Measurements from ENCODE around the gene DMRT3.

The DMRT3 gene, protein sequence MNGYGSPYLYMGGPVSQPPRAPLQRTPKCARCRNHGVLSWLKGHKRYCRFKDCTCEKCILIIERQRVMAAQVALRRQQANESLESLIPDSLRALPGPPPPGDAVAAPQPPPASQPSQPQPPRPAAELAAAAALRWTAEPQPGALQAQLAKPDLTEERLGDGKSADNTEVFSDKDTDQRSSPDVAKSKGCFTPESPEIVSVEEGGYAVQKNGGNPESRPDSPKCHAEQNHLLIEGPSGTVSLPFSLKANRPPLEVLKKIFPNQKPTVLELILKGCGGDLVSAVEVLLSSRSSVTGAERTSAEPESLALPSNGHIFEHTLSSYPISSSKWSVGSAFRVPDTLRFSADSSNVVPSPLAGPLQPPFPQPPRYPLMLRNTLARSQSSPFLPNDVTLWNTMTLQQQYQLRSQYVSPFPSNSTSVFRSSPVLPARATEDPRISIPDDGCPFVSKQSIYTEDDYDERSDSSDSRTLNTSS

DNA sequence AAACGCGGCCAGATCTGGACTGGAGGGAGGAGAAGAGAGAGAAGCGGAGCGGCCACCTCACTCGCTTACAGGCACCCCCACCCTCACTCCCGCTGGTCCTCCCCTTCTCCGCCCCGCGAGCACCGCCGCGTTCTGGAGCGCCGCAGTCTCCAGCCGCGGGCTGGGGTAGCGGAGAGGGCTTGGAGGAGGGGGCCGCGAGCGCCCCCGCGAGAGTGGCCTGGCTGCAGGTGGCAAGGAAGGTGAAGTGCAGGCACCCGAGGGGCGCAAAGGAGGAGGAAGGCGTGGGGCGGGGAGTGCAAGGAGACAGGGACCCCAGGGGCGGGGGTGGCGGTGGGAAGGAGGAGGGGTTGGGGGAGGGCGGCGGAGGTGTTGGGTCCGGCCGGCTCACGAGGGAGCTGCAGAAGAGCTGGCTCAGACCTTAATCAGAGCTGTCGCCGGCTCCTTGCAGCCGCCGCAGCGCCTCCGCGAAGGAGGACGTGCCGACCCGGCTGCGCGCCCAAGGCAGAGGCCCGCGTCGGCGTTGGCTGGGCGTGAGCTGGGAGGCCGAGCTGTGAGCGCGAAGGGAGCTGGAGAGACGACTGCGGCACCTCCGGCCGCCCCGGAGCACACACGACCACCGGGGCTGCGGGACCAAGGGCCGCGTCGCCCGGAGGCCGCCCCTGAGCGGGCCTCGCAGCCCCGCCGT, at the start of gene DMRT3:
Gene DMRT3 (plus strand): TSS at position 398 of the 685 bp plus-strand sequence. CDS start 347 bp downstream, outside the sequence.
- peak in 1 of 58 donors; percentile 5 for DNase-seq

DNA sequence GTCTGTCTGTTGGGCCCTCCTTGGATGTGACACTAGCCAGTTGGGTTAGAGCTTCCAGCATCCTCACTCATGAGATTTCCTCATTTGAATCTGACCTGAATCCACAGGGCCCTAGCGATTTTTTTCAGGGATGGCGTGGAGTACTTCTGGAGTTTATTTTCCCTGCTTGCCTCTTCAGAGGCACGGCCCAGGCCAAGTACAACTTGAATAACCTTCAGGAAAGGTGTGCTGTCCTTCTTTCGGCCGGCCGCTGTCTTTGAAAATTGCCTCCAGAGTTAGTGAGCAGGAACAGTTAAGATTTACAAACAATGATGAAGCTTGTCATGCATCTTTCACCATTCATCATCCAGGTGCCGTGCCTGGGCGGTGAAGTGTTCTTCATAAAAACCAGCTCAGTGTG, 49.5 kb upstream of the DMRT3 start:
- DNase-seq, result no peak

DNA sequence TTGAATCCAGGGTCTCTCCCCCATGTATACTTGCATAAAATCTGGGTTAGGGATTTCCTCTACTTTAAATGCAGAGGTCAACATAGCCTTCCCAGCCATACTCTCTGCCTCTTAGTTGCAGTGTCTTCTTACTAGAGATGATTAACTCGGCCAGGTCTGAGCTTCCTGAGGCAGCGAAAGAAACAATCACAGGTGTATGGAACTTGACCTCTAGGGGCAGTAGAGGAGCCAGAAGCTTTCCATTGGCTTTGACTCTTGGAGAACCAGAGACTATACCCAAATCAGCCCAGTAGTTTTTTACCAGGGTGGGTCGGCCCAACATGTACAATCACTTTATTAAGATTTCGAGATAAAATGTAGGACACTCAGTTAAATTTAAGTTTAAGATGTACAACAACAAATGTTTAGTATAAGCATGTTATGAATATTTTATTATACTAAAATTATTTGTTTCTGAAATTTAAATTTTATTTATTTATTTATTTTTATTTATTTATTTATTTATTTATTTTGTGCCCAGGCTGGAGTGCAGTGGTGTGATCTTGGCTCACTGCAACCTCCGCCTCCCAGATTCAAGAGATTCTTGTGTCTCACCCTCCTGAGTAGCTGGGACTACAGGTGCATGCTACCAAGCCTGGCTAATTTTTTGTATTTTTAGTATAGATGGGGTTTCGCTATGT, 48.0 kb upstream of the DMRT3 start:
- DNase-seq, result no peak

DNA sequence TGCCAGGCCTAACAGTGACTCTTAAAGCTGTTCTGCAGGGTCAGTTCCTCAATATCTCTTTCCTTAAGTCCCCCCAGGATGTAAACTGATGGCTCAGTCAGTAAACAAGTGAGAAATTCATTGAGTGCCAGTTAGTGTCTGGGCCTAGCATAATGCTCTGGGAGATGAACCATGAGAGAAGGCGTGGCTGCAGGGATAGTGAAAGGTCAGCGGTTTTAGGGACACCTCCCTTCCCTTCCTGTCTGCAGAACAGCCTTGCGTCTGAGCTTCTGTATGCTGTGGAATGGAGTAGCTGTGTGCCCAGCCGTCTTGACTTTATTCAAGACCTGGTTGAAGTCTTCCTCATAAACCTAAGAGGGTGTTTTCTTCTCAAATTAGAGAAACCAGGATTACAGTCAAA, 46.7 kb upstream of the DMRT3 start:
- DNase-seq, result no peak

DNA sequence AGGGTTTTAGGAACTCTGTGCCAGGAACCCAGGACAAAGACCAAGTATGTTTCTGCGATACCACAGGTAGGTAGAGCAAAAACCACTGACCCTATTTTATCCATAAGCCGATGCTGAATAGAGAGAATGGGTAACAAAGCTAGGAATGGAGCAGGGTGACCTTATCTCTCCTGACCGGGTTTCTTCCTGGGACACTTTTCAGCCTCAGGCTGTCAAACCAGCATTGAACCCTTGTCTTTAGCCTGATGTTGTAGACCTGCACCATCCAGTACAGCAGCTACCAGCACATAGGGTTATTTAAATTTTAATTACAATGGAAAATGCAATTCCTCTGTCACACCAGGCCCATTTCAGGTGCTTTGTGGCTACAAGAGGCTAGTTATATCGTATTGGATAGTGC, 43.1 kb upstream of the DMRT3 start:
- no peak for DNase-seq

DNA sequence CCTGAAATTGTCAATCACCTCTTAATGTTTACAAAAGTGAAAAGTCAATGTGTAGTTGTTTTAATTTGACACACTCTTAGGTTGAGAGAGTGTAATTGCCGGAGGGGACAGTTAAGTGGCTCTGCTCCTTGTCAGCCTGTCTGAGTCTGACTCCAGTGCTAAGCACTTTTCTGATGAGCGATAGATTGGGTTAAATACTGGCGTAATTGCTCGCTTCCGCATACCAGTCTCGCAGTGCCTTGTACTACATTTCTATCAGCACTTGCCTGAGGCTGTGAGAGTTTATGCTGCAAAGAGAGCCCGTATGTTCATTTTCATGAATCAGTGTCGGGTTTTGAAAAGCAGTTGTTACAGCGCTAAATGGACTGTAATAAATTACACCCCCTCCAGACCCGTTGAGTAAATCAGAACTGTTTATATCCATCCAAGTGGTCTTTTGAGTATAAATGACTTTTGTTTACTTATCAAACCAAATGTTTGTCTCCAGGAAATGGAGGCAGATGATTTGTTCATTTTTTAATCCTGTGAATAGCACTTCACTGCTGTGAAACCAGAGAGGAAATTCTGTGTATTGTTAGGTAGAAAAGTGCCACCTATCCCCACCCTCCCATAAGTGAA, 41.0 kb upstream of the DMRT3 start:
- DNase-seq, result no peak

DNA sequence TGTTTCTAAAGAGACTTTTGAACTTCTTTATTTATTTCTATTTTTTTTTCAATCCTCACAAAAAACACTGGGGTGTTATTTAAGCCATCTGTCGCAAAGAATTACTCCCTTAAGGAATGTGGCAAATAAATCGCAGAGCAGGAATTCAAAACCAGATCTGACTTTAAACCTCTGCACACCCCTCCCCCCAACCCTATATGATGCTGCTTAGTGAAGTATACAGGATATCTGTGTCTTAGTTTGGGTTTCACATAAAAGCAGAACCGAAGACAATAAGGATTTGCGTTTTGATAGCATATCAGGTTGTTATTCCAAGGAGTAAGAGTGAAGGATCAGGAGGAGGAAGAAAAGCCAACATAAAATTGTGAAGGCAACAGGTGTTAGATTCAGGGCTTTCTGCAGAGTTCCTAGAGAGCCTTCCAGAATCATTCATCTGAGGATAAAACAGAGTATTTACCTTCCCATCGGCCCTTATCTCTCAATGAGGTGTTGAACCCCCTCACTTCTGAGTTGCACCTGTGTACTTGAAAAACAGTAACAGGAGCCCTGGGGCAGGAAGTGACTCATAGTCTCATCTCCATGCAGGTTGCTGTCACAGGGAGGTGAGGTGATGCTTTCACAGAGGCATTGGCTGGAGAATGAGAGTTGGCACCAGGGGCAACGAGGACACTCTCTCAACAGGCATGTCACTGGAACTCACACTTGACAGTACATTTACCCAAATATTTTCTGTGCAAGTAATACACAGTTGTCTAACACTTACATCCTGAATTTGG, 33.5 kb upstream of the DMRT3 start:
- DNase-seq, result no peak

DNA sequence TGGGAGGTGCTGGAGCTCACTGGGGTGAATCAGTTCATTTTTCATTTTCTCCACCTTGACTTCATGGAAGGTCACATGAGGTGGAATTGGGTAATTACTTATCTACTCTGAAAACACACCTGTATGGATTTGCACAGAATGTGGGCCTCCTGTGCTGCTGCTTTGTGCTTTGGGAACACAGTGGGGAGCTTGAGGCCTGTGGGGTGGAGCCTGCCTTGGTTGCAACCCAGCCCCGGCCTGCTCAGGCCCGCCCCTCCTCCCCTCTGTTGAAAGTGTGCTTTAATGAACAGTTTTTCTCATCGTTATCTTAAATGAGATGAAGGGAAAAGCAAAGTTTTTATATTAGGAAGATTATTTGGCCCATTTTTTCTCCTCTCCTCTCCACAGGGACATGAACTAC, 28.5 kb upstream of the DMRT3 start:
- DNase-seq, result no peak

DNA sequence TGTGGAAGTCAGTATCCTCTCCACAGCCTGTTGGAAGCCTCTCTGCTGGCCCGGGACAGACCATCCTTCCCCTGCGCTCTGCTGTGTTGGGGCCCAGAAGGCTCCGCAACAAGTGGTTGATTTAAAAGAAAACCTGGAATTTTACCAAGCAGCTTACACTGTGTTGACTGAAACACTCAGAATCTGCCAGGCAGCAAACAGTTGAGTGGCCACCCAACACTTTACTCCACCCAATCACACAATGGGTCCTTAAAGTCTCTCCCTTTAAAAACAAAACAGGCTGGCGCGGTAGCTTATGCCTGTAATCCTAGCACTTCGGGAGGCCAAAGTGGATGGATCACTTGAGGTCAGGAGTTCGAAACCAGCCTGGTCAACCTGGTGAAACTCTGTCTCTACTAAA, 28.0 kb upstream of the DMRT3 start:
- no peak for DNase-seq

DNA sequence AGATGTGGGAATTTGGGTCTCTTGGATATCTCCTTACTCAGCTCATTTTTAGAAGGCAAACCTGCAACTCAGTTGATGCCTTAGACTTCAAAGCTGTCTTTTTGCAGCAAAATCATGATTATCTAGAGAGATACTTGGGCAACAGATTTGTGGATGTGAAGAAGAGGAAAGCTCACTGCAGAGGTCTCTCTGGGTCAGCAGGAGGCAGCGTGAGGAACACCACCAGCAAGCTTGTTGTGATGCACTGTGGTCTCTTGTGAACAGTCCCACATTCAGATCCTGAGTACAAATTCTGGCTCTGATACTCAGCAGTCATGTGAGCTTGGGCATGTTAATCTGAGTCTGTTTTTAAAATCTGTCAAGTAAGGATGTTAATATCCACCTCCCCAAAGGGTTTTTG, 26.3 kb upstream of the DMRT3 start:
- no peak for DNase-seq

DNA sequence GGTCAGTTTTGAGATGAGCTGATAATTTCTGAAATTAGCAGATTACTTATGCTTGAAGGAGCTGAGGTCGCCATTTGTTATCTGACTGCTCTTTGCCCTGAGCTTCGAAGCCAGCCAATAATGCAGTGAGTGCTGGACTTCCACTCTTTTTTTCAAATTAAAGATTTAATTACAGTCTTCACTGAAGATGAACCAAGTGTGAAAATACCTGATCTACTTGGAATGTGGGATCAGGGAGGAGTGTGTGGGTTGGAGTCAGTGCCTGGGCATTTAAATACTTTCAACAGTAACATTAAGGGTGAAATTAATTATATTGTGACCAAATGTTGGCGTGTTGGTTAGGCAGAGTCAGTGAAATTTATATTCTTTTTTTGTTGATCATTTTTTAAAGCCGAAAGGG, 23.9 kb upstream of the DMRT3 start:
- DNase-seq, result no peak

DNA sequence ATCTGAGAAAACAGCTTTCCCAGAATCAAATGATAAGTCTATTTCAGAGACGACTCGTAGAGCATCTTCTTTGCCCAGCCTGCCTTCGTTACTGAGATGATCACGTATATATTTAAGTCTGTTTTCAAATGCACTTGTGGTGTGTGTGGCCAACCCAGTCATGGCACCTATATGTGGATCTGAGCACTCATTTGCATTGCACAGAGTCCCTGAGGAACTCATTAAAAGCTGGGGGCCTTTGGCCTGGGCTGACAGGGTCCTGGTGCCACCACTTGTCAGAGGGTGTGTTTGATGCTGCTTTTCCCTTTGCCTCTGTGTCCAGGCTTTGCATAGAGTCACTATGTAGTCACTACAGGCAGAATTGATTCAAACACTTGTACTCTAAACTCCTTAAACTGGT, 17.4 kb upstream of the DMRT3 start:
- DNase-seq, result no peak

DNA sequence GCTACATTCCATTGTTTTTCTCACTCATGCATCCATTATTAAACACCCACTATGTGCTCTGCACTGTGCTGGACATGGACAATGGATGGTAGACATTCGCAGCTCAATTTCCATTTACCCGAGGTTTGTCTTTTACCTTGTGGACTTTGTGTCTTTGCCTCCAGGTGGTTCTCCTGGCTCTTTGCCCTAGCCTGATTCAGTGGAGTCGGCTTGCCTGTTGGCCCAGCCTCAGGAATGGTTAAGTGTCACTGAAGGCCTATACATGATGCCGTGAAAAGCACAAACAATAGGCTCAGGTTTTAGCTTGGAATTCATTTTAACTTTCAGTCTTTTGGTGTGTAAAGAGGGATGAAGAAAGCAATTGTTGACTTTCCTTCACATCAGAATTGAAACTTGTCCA, 16.5 kb upstream of the DMRT3 start:
- DNase-seq, result no peak

DNA sequence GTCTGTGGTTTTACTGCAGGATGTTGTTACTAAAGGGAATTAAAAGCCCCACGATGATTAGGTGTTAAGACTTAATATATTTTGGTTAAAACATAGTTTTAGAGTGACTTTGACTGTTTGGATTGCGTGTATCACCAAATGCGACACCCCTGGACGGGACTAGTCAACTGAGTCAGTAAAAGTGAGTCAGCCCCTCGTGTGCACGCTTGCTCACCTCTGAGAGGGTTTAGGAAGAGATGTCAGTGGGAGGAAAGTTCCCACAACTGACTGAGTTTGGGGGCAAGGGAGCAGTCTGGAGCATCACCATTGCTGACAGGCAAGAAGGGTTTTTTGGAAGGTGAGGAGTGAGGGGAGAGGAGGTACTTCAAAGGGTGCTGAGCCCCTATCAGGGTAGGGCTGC, 14.4 kb upstream of the DMRT3 start:
- no peak for DNase-seq

DNA sequence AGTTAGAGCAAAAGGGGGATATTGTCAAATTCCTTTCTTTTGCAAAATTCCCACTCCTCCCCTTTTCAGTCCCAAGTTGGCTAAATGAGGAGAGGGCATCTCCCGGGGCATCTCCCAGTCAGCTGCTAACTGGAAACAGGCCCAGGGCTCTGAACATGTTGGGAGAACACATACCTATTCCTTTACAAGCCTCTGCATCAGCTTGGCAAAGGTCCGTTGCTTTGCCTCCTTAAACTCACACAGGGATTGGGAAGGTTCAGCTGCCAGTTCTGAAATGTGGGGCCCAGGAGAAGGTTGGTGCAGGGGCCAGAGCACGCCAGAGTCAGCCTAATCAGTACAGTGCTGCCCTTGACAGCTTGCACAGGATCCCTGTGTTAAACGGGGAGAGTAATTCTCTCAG, 11.0 kb upstream of the DMRT3 start:
- DNase-seq, result no peak

DNA sequence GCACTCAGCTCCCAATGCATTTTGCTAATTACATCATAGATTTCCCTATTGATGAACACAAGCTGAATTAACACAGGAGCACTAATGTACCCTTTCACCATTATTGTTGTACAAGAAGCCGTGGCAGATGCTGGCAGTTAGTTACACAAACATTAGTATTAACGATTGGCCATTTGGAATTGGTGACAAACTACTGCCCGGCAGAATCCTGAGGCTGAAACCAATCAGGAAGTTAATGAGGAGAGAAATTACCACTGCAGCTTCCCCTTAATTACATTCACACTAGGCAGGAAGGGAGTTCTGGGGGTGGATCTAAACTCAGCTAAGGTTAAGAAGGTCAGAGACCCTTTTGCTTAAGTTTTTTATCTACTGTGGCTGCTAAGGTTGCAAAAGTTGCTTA, 9.6 kb upstream of the DMRT3 start:
- DNase-seq, result no peak

DNA sequence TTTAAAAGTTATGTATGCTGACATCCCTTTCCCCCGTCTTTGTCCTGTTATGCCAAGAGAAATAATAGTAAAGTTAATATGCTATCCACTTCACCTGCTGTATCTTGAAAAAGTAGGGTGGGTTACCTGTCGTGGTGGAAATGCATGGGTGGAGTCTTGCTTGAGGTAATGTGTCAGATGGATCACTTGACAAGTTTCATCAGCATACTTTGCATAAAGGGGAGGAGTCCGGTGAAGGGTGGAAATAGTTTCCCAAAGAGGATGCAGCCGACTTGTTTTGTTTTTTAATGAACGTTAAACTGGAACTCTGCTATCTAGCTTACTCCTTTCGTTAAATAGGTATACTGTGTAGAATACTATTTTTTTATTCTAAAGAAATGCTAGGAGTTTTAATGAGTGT, 9.0 kb upstream of the DMRT3 start:
- no peak for DNase-seq

DNA sequence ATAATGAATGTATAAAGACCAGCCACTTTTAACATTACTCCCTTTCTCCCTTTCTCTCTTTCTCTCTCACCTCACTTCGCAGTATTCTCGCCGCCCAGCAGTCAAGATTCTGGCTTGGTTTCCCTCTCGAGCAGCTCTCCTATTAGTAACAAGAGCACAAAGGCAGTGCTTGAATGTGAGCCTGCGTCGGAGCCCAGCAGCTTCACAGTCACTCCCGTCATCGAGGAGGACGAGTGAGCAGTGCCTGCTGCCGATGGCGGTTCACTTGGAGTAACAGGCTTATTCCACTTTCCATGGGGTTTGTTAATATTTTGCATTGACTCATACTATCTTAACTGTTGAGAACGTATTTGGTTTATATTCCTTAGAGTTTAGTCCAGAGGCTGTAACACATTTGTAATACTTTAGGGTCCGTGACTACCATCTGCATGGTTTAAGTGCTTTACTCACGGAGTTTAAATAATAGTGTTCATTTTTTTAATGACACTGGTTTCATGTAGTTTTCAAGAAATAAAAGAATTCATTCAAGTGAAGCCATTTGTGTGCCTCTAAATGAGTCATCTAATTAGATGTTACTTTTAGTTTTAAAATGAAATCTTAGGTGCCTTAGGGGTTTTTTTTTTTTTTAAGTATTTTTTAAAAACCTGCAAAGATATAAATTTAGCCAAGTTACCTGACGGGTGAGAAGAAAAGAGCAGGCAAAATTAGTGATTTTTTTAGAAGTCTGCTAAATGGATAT, 8.4 kb upstream of the DMRT3 start:
- no peak for DNase-seq

DNA sequence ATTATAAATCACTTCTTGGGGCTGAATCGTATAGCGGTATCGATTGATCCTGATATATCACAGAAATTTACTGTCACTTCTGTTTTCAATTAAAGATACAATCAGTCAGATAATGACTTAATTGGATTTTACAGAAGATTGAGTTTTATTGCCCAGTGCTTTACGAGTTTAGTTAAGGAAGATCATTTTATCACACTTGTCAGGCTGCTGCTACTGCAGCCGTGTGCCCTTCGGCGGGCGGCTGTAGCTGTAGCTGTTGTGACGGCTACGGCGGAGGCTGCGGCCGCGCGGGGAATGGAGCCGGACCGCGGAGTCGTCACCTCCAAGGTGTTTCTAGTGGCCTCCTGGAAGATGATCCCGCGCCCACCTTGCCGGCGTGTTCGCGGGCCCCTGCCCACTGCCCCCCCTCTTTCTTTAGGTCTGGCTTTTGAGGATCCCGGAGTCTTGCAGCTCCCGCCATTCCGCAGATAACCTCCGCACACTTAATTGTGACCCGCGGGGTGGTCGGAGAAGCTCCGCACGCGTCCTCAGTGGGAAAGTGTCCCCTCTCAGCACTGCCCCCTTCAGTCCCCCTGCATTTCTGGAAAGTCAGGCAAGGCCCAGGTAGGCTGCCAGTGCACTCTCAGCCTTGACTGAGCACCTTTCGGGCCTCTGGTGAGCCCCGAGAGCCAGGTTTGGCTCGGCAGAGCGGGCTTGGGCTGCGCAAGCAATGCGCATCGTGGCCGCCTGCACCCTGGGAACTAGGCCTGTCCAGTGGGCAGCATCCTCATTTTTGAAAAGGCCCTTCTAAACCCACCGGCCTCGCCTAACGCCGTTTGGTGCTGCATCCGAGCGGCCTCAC, 6.9 kb upstream of the DMRT3 start:
- no peak for DNase-seq

Measured in anterior cingulate cortex (tissue), 58 donors.